MV-4-11 (cell line): Measurements from ENCODE around the gene OPRL1.

ENCODE experiments used
- DNase-seq: peaks from one replicate; lab custom pipeline; 2025; lab: John Stamatoyannopoulos, UW

OPRL1 gene

DNA sequence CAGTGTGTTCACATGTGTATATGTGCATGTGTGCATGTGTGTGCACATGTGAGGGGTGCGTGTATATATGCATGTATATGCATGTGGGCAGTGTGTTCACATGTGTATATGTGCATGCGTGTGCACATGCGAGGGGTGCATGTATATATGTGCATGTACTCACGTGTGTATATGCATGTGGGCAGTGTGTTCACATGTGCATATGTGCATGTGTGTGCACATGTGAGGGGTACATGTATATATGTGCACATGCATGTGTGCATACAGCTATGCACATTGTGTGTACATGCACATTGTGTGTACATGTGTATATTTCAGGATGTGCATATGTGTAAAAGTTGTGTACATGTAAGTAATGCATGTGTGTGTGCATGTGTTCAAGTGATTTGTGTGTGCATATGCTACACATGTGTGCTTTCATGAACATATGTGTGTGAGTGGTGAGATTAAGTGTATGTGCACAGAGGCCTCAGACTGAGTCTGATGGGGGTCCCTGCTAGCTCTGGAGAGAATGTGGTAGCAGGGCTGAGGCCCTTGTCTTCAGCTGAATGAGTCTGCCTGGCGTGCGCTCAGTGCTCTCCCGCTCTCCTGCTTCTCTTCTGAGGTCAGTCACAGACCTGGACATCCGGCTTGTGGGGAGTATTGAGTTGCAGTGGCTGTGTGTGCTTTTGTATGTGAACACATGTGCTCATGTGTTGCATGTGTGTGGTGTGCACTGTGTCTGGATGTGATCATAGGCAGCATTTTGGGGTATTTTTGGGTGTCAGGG is 64.4 kb downstream of the OPRL1 start:
- no peak for DNase-seq

DNA sequence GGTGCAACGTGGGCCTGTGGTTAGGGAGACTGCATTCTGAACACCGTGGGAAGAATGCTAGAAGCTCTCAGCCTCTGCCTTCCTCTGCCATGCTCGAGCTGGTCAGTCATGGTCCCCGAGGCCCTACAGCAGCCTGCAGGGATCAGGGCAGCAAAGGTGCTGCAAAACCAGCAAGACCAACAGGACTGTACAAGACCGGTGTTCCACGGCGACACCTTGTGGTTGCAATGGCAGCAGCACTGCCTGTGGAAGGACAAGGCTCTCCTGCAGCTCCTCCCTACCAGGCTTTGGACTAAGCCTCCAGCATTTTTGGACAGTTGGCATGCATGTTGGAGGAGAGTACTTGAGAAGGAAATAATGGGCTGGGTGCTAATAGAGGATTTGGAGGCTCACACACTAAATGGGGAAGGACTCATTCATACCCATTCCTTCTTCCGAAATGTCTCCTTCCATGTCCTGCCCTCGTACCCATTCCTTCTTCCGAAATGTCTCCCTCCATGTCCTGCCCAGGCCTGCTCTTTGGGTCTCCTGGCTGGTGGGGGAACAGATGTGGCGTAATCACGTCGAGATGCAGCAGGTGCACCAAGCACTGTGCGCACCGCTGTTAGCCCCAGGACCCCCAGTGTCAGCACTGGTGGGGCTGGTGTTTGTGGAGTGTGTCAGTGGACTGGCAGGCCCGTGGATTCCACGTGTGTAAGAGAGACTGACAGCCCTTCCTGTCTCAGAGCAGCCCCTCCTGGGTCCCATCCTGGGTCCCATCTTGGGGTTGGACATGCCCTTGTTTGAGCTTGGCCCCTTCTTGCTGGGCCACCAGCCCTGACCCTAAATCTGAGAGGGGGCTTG is 65.8 kb downstream of the OPRL1 start:
- DNase-seq: no peak

DNA sequence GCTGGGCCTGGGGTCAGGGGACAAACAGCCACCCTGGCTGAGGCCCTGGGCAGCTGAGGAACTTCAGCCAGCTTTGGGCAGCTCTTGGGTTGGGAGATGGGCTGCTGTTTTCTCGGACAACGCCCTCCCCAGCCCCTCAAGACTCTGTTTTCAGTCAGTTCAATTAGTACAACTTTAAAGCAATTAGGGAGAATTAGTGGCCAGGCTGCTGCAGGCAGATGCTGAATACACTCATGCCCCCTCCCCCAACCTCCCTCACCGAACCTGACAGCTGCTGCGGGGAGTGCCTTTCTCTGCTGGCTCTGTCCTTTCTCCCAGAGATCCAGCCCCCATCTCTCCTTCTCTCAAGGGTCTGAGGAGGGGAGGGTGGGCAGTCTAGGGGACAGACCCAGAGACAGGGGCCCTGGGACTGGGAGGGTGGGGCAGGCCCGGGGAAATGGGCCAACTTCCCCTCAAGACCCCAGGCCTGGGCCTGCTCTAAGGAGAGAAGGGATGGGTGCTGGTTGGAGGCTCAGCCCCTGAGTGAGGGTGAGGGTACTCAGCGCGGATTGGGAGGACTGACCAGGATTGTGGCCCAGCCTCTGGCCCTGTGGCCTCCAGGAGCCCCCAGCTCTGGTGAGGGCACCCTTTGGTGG is 66.5 kb downstream of the OPRL1 start:
- no peak for DNase-seq

DNA sequence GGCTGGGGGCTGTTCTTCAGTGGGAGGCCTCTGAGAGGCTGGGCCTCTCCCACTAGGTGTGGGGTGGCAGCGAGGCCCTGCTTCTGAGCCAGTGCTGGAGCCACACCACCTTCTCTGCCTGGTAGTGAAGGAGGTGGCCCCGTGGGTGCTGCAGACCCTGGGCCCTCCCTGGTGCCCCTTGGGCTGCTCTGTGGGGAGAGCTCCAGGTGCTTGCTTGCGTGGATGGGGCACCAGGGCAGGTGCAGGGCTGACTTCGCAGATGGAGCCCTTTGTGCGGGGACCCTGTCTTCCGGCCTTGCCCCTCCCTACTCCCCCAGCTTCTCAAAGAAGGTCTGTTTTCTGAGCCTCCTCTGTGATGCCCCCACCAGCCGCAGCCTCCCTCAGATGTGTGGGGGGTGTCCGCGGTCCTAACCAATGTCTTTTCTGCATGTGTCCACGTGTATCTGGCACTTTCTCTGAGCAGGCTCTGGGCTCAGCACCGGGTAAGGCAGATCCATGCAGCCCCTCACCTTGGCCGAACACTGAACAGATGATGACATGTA is 67.1 kb downstream of the OPRL1 start:
- no peak for DNase-seq

DNA sequence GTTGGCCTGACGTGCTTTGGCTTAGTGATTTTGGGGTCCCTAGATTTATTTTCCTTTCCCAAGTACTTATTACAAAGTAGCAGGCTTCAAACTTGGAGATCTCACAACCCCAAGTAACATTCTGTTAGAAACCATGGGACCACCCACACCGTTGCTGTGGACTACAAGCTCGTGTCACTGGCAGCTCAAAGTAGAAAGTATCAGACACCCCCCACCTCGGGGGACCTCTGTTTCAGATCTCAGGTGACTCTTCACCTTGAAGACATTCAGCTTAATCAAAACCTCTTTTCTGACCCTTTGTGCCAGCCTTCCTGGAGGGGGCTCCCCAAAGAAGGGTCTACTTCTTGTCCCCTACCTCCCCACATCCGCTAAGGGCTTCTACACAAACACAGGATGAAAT is 68.7 kb downstream of the OPRL1 start:
- no peak for DNase-seq

DNA sequence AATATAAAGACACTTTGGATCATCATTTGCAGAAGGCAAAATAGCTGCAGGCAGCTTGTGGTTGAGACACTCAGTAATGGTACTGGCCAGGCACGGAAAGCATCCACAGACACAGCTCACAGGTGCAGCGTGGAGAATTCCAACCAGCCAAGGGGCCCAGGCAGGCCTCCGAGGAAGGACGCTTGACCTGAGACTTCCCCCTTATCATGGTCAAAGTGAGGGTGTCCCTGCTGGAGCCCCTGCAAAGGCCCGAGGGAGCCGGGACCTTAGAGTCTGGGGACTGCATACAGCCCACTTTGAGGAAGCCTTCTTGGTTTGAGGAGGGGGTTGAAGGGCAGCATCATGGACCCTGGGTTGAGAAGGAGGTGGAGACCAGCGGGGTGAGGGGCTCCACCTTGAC is 69.3 kb downstream of the OPRL1 start:
- DNase-seq: no peak

DNA sequence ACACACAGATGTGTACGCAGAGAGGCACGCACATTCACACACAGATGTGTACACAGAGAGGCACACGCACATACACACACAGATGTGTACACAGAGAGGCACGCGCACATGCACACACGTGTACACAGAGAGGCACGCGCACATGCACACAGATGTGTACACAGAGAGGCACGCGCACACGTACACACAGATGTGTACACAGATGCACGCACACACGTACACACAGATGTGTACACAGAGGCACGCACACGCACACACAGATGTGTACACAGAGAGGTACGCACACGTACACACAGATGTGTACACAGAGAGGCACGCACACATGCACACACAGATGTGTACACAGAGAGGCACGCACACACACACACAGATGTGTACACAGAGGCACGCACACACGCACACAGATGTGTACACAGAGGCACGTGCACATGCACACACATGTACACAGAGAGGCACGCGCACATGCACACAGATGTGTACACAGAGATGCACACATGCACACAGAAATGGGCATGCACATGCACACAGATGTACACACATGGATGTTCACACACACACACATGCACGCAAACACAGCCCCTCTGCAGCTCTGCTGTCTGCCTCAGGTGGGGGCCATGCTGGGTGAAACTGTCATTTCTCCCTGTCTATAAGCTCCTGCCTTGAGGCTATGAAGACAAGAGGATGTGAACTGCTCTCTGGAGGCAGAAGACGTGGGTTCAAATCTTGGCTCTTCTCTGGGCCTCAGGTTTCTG is 70.1 kb downstream of the OPRL1 start:
- DNase-seq: no peak
